ENCODE measurements around the gene APBB3.
A peak's percentile ranks its signal among the peaks of the same experiment; 100 is the strongest.
"Not testable (repeated sequence)": the region's sequence is repeated elsewhere in the genome, so short reads cannot be mapped to it uniquely, and the experiment has no call there.

The APBB3 gene

DNA sequence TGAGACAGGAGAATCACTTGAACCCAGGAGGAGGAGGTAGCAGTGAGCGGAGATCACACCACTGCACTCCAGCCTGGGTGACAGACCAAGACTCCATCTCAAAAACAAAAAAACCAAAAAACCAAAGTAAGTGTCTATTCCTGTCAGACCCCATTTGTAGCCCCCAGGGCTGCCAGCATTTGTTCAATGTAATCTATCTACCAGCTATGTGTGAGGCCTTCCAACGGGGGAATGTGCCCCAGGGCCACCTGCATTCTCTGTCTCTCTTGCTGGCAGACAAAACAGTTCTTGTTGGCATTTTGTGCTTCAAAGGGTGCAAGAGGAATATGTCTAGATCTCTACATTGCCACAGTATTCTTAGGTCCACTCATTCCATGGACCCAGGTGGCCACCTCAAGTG is 34.4 kb upstream of the APBB3 start:
- no peak overlapping the region for H2AFZ ChIP-seq (ENCODE audit: low read length, unreplicated experiment)
- no peaks in the 10 kb centered on the region for H3K36me3 ChIP-seq (ENCODE audit: insufficient read depth, low read length)
- no peaks in the 10 kb centered on the region for H3K27me3 ChIP-seq (ENCODE audit: insufficient read depth, low read length)
- H3K27ac ChIP-seq (ENCODE audit: low read depth, low read length) = no peak overlapping the region
- no peaks in the 10 kb centered on the region for H3K79me2 ChIP-seq (ENCODE audit: control insufficient read depth, insufficient read depth, low read length, unreplicated experiment)
- H3K4me1 ChIP-seq (ENCODE audit: control insufficient read depth, insufficient read depth, low read length, unreplicated experiment) = peaks cover 18% of the 10 kb centered on the region
- no peak overlapping the region for H3K4me3 ChIP-seq (ENCODE audit: low read depth, low read length)

- no peaks in the 10 kb centered on the region for H3K36me3 ChIP-seq (ENCODE audit: insufficient read depth, low read length)
- no peaks in the 10 kb centered on the region for H3K79me2 ChIP-seq (ENCODE audit: control insufficient read depth, insufficient read depth, low read length, unreplicated experiment)
- H3K27ac ChIP-seq (ENCODE audit: low read depth, low read length) = no peak overlapping the region
- no peak overlapping the region for H2AFZ ChIP-seq (ENCODE audit: low read length, unreplicated experiment)
- peaks cover 15% of the 10 kb centered on the region for H3K4me1 ChIP-seq (ENCODE audit: control insufficient read depth, insufficient read depth, low read length, unreplicated experiment)
- H3K27me3 ChIP-seq (ENCODE audit: insufficient read depth, low read length) = no peaks in the 10 kb centered on the region
- H3K4me3 ChIP-seq (ENCODE audit: low read depth, low read length) = no peak overlapping the region
These were observed 31.9 kb upstream of the APBB3 start for GRCh38 chr5:140596321-140596741.

- Histone ChIP-seq H2AFZ (ENCODE audit: low read length, unreplicated experiment) (no peak overlapping the region), H3K27ac (ENCODE audit: low read depth, low read length) (no peak overlapping the region), H3K27me3 (ENCODE audit: insufficient read depth, low read length) (no peaks in the 10 kb centered on the region), H3K36me3 (ENCODE audit: insufficient read depth, low read length) (no peaks in the 10 kb centered on the region), H3K4me3 (ENCODE audit: low read depth, low read length) (no peak overlapping the region), H3K79me2 (ENCODE audit: control insufficient read depth, insufficient read depth, low read length, unreplicated experiment) (no peaks in the 10 kb centered on the region), H3K4me1 (ENCODE audit: control insufficient read depth, insufficient read depth, low read length, unreplicated experiment) (peaks cover 15% of the 10 kb centered on the region)
These were observed 31.3 kb upstream of the APBB3 start for GRCh38 chr5:140595538-140596300.

DNA sequence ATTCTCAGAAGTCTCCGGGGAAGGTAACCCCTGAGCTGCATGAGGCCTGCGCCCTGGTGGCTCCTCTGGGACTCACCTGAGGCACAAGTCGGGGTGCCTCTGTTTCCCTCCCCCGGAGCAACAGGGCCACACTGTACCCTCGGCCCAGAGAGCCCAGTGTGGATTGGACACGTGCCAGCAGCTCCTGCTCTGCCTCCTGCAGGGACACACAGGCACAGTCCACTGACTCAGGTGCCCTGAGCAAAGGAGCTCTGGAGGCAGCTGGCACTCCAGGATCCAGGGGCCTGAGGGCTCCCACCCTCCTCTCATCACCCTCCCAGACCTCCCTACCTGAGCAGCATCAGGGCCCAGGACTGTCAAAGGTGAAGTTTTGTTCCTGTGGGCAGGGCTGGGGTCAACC is 29.8 kb upstream of the APBB3 start:
- Histone ChIP-seq H3K36me3 (ENCODE audit: insufficient read depth, low read length) (no peaks in the 10 kb centered on the region), H3K27ac (ENCODE audit: low read depth, low read length) (no peak overlapping the region)

GRCh38 chr5:140593070-140593469 is 28.7 kb upstream of the APBB3 start:
- not testable (repeated sequence) for H2AFZ ChIP-seq (ENCODE audit: low read length, unreplicated experiment); H3K79me2 ChIP-seq (ENCODE audit: control insufficient read depth, insufficient read depth, low read length, unreplicated experiment); H3K4me3 ChIP-seq (ENCODE audit: low read depth, low read length); H3K36me3 ChIP-seq (ENCODE audit: insufficient read depth, low read length); H3K27ac ChIP-seq (ENCODE audit: low read depth, low read length); H3K27me3 ChIP-seq (ENCODE audit: insufficient read depth, low read length)
- H3K4me1 ChIP-seq (ENCODE audit: control insufficient read depth, insufficient read depth, low read length, unreplicated experiment) = peaks cover 31% of the 10 kb centered on the region

More for the DNA sequence above, 29.8 kb upstream of the APBB3 start:
- no peaks in the 10 kb centered on the region for H3K79me2 ChIP-seq (ENCODE audit: control insufficient read depth, insufficient read depth, low read length, unreplicated experiment)
- H3K4me3 ChIP-seq (ENCODE audit: low read depth, low read length) = no peak overlapping the region
- H3K4me1 ChIP-seq (ENCODE audit: control insufficient read depth, insufficient read depth, low read length, unreplicated experiment) = peaks cover 24% of the 10 kb centered on the region
- no peak overlapping the region for H2AFZ ChIP-seq (ENCODE audit: low read length, unreplicated experiment)
- no peaks in the 10 kb centered on the region for H3K27me3 ChIP-seq (ENCODE audit: insufficient read depth, low read length)

DNA sequence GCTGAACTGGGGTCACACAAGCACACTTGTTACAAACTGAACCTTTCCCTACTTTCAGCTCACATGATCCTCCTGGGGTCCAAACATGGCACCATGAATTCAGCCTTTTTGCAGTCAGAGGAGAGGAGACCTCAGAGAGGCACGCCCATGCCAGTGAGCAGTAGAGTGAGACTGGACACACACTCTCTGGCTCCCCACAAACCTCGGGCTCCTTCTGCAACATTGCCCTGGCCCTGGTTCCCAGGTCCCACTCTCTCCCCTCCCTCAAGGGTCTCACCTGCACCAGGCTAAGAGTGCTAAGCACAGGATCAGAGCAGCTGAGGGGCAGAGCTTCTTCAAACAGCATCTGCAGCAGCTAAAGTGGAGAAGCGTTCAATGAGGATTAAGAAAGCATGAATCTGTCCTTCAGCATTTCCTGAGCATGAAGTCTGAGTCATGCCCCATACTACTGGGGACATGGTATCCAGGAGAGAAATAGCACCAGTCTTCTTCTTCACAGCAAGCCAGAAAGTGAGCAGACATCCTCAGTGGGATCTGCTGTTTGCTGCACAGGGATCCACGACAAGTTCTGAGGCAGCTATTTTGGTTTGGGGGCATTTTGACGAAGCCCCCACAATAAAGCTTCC is 27.5 kb upstream of the APBB3 start:
- Histone ChIP-seq H3K27ac (ENCODE audit: low read depth, low read length) (no peak overlapping the region), H2AFZ (ENCODE audit: low read length, unreplicated experiment) (no peak overlapping the region), H3K36me3 (ENCODE audit: insufficient read depth, low read length) (no peaks in the 10 kb centered on the region), H3K27me3 (ENCODE audit: insufficient read depth, low read length) (no peaks in the 10 kb centered on the region), H3K79me2 (ENCODE audit: control insufficient read depth, insufficient read depth, low read length, unreplicated experiment) (no peaks in the 10 kb centered on the region), H3K4me1 (ENCODE audit: control insufficient read depth, insufficient read depth, low read length, unreplicated experiment) (peaks cover 31% of the 10 kb centered on the region), H3K4me3 (ENCODE audit: low read depth, low read length) (no peak overlapping the region)

GRCh38 chr5:140590861-140591260 is 26.5 kb upstream of the APBB3 start:
- Histone ChIP-seq H3K79me2 (ENCODE audit: control insufficient read depth, insufficient read depth, low read length, unreplicated experiment) (no peaks in the 10 kb centered on the region), H3K36me3 (ENCODE audit: insufficient read depth, low read length) (no peaks in the 10 kb centered on the region), H3K27me3 (ENCODE audit: insufficient read depth, low read length) (no peaks in the 10 kb centered on the region), H3K4me1 (ENCODE audit: control insufficient read depth, insufficient read depth, low read length, unreplicated experiment) (peaks cover 29% of the 10 kb centered on the region), H2AFZ (ENCODE audit: low read length, unreplicated experiment) (no peak overlapping the region), H3K4me3 (ENCODE audit: low read depth, low read length) (no peak overlapping the region), H3K27ac (ENCODE audit: low read depth, low read length) (no peak overlapping the region)

DNA sequence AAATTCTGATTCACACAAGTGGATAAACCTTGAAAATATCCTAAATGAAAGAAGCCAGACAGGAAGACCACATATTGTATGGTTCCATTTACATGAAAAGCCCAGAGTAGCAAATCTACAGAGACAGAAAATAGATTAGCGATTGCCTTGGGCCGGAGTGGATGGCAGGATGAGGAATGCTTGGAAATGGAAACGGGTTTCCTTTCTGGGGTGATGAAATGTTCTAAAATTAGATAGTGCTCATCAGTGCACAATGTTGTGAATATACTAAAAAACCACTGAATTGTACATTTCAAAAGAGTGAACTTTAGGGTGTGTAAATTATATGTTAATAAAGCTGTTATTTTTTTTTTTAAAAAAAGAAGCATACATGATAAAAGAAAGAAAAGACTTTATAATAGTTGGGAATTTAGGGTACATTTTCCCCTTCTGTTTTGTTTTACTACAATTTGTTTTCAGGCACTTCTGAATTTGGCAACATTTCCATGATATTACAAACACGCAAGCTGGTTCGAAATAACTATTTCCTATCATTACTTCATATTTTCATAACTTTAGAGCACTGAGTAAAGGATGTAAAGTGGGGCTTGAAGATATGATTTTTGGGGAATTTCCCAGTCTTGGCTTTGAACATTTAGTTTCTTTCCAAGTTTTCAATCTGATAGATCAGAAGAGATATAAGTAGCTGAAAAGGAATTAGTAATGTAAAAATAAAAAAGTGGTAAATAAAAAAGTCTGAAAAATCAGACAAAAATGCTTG is 24.1 kb upstream of the APBB3 start:
- Histone ChIP-seq H3K36me3 (ENCODE audit: insufficient read depth, low read length) (no peaks in the 10 kb centered on the region), H3K4me3 (ENCODE audit: low read depth, low read length) (no peak overlapping the region), H3K79me2 (ENCODE audit: control insufficient read depth, insufficient read depth, low read length, unreplicated experiment) (no peaks in the 10 kb centered on the region), H2AFZ (ENCODE audit: low read length, unreplicated experiment) (no peak overlapping the region), H3K4me1 (ENCODE audit: control insufficient read depth, insufficient read depth, low read length, unreplicated experiment) (peaks cover 22% of the 10 kb centered on the region), H3K27ac (ENCODE audit: low read depth, low read length) (peak overlapping the region; percentile 36), H3K27me3 (ENCODE audit: insufficient read depth, low read length) (no peaks in the 10 kb centered on the region)

DNA sequence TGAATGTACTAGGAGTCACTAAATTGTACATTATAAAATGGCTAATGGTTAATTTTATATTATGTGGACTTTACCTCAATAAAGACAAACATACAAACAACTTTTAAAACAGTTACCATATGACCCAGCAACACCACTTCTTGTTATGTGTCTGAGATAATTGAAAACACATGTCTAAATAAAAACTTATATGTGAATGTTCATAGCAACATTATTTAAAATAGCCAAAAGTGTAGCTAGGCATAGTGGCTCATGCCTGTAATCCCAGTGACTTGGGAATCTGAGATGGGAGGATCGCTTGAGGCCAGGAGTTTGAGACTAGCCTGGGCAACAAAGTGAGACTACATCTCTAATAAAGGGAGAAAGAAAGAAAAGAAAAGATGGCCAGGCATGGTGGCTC is 23.1 kb upstream of the APBB3 start:
- no peak overlapping the region for H3K27ac ChIP-seq (ENCODE audit: low read depth, low read length)

GRCh38 chr5:140579188-140579747 is 14.9 kb upstream of the APBB3 start:
- H3K4me1 ChIP-seq (ENCODE audit: control insufficient read depth, insufficient read depth, low read length, unreplicated experiment); H3K27me3 ChIP-seq (ENCODE audit: insufficient read depth, low read length); H3K4me3 ChIP-seq (ENCODE audit: low read depth, low read length); H2AFZ ChIP-seq (ENCODE audit: low read length, unreplicated experiment); H3K79me2 ChIP-seq (ENCODE audit: control insufficient read depth, insufficient read depth, low read length, unreplicated experiment); H3K27ac ChIP-seq (ENCODE audit: low read depth, low read length); H3K36me3 ChIP-seq (ENCODE audit: insufficient read depth, low read length): not testable (repeated sequence)

More for the DNA sequence above, 23.1 kb upstream of the APBB3 start:
- no peaks in the 10 kb centered on the region for H3K79me2 ChIP-seq (ENCODE audit: control insufficient read depth, insufficient read depth, low read length, unreplicated experiment)
- no peaks in the 10 kb centered on the region for H3K36me3 ChIP-seq (ENCODE audit: insufficient read depth, low read length)
- no peak overlapping the region for H3K4me3 ChIP-seq (ENCODE audit: low read depth, low read length)
- H2AFZ ChIP-seq (ENCODE audit: low read length, unreplicated experiment) = no peak overlapping the region
- peaks cover 22% of the 10 kb centered on the region for H3K4me1 ChIP-seq (ENCODE audit: control insufficient read depth, insufficient read depth, low read length, unreplicated experiment)
- H3K27me3 ChIP-seq (ENCODE audit: insufficient read depth, low read length) = no peaks in the 10 kb centered on the region

All from ACC112 (cell line).